PC-9 (cell line): ENCODE results near the gene STMN3. TPM values are rescaled to one million over a fixed set of nuclear protein-coding genes. Genes with fewer than 3 reads are reported as not detected.
A peak's percentile ranks its signal among the peaks of the same experiment; 100 is the strongest.

Experiments used
- BruUV-seq: library from RNA; stranded (reverse); fragments of 400-500 nt; replicated peaks from 2 replicates; lab custom pipeline; 2021; lab: Mats Ljungman, UMichigan
- CTCF ChIA-PET: fragments of 300-600 bp; sonication (Branson Sonifier 250); formaldehyde crosslinking; loops from one replicate; lab custom pipeline; 2022; ENCODE audit warnings: antibody characterized with exemption; lab: Charles Lee
- POLR2A ChIA-PET: fragments of 300-600 bp; sonication (Branson Sonifier 250); formaldehyde crosslinking; loops from one replicate; lab custom pipeline; 2022; ENCODE audit warnings: antibody characterized with exemption; ENCODE audit not compliant: unreplicated experiment; lab: Charles Lee
- DNase-seq, 2 experiments: peaks; one replicate each; pipeline versions ENCODE4 v3.0.0 to v3.0.0-alpha.2; 2015 to 2022; ENCODE audit warnings: mixed read lengths in 1 of 2
- H2AFZ ChIP-seq: fragments of 200-600 bp; sonication (generic); 2 replicates; pipeline ENCODE4 v1.8.1; 2017; ENCODE audit warnings: antibody characterized with exemption
- H3F3A ChIP-seq: fragments of 200-600 bp; sonication (generic); 2 replicates; pipeline ENCODE4 v1.8.1; 2017; ENCODE audit warnings: antibody characterized with exemption, mild to moderate bottlenecking, low read depth; ENCODE audit not compliant: insufficient read depth
- H3K27ac ChIP-seq: fragments of 200-600 bp; sonication (generic); 2 replicates; pipeline ENCODE4 v1.6.1; 2016; ENCODE audit warnings: mixed run types
- H3K27me3 ChIP-seq: fragments of 200-600 bp; sonication (generic); 2 replicates; pipeline ENCODE4 v1.6.1; 2016; ENCODE audit warnings: low read depth, mixed run types; ENCODE audit not compliant: insufficient read depth
- H3K36me3 ChIP-seq: fragments of 200-600 bp; sonication (generic); 2 replicates; pipeline ENCODE4 v1.6.1; 2016; ENCODE audit warnings: low read depth, mixed run types
- H3K4me1 ChIP-seq: fragments of 200-600 bp; sonication (generic); replicated peaks from 2 replicates; pipeline ENCODE4 v1.6.1; 2016; ENCODE audit warnings: mixed run types; ENCODE audit not compliant: insufficient read depth
- H3K4me2 ChIP-seq: fragments of 200-600 bp; sonication (generic); 2 replicates; pipeline ENCODE4 v1.6.1; 2017; ENCODE audit warnings: mixed run types
- H3K4me3 ChIP-seq: fragments of 200-600 bp; sonication (generic); 2 replicates; pipeline ENCODE4 v1.6.1; 2016; ENCODE audit warnings: mixed run types
- H3K79me2 ChIP-seq: fragments of 200-600 bp; sonication (generic); 2 replicates; pipeline ENCODE4 v1.6.1; 2017; ENCODE audit warnings: low read depth, mixed run types
- H3K9me2 ChIP-seq: fragments of 200-600 bp; sonication (generic); 2 replicates; pipeline ENCODE4 v1.8.1; 2017; ENCODE audit warnings: mild to moderate bottlenecking; ENCODE audit not compliant: insufficient read depth
- H3K9me3 ChIP-seq: fragments of 200-600 bp; sonication (generic); 2 replicates; pipeline ENCODE4 v1.8.1; 2016; ENCODE audit warnings: low read depth; ENCODE audit not compliant: insufficient read depth
- H4K20me1 ChIP-seq: fragments of 200-600 bp; sonication (generic); 2 replicates; pipeline ENCODE4 v1.8.1; 2017; ENCODE audit not compliant: insufficient read depth
- EZH2 ChIP-seq: fragments of 200-600 bp; sonication (generic); IDR thresholded peaks from 2 replicates; pipeline ENCODE4 v1.8.0; 2017; ENCODE audit warnings: antibody characterized with exemption, low read depth
- intact Hi-C: fragments of 100-400 bp; cut with micrococcal nuclease; formaldehyde crosslinking; loops from one replicate; pipeline ENCODE4 v1.10.0; 2022; ENCODE audit not compliant: unreplicated experiment
- total RNA-seq: library from RNA; stranded (reverse); gene quantifications from 2 replicates; pipeline ENCODE4 v1.2.3, GENCODE V29; 2021
- TF ChIP-seq, protein P1 (sequence below): fragments of 200-600 bp; sonication (generic); conservative IDR thresholded peaks from 2 replicates; pipeline ENCODE4 v1.6.1; 2017; ENCODE audit warnings: mixed run types, antibody characterized with exemption, mild to moderate bottlenecking, moderate library complexity

STMN3 gene
- total RNA-seq, 1 experiment from 2014 or later = 24.3 TPM

DNA sequence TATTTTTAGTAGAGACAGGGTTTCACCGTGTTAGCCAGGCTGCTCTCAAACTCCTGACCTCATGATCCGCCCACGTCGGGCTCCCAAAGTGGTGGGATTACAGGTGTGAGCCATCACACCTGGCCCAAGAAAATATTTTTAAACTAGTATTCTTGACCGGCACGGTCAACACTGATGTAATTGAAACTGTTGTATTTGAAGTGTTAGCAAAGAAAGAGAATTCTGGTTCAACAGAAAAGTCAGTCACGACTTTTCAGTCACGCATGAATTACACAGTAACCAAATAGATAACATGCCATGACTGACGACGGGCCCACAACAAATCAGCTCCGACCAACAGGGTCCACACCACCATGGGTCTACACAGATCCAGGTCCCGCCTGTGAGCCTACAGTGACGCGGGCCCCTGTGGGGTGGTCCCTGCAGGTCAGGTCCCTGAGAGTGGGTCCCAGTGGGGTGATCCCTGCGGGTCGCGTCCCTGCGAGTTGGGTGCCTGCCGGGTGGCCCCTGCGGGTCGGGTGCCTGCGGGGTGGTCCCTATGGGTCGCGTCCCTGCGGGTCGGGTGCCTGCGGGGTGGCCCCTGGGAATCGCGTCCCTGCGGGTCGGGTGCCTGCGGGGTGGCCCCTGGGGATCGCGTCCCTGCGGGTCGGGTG lies 27.3 kb downstream of the STMN3 start:
- Histone ChIP-seq H3K4me3 (peak overlapping the region; percentile 92), H3K36me3 (no peaks in the 10 kb centered on the region), H3K9me2 (no peaks in the 10 kb centered on the region), H3K79me2 (peaks cover 79% of the 10 kb centered on the region), H3K4me2 (peak overlapping the region; percentile 95), H4K20me1 (peaks cover 9% of the 10 kb centered on the region), H3F3A (peaks cover 23% of the 10 kb centered on the region; the same call in 1 of the 2 replicates), H3K27ac (peak overlapping the region; percentile 62), H3K4me1 (peaks cover 20% of the 10 kb centered on the region), H3K9me3 (no peaks in the 10 kb centered on the region), H2AFZ (no peak overlapping the region), H3K27me3 (no peaks in the 10 kb centered on the region)
- intact Hi-C loops = no loop called here
- DNase-seq = no peak
- ChIA-PET POLR2A (no interaction called here), CTCF (no interaction called here)
- BruUV-seq = no TSS peak
- no peak for TF ChIP-seq EZH2
- TF ChIP-seq, protein P1, sequence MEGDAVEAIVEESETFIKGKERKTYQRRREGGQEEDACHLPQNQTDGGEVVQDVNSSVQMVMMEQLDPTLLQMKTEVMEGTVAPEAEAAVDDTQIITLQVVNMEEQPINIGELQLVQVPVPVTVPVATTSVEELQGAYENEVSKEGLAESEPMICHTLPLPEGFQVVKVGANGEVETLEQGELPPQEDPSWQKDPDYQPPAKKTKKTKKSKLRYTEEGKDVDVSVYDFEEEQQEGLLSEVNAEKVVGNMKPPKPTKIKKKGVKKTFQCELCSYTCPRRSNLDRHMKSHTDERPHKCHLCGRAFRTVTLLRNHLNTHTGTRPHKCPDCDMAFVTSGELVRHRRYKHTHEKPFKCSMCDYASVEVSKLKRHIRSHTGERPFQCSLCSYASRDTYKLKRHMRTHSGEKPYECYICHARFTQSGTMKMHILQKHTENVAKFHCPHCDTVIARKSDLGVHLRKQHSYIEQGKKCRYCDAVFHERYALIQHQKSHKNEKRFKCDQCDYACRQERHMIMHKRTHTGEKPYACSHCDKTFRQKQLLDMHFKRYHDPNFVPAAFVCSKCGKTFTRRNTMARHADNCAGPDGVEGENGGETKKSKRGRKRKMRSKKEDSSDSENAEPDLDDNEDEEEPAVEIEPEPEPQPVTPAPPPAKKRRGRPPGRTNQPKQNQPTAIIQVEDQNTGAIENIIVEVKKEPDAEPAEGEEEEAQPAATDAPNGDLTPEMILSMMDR = no peak

DNA sequence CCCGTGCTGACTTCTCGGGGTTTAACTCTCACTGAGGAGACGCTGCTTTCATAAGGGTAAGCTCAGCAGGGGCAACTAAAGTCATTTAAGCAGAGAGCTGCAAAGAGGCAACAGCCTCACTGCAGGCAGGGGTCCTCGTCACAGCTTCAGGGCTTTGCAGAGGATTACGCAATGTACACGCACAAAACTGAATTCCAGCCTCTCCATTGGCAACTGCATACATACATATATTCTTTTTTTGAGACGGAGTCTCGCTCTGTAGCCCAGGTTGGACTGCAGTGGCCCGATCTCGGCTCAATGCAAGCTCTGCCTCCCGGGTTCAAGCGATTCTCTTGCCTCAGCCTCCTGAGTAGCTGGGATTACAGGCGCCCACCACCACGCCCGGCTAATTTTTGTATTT lies 28.7 kb downstream of the STMN3 start:
- intact Hi-C loops = no loop called here
- H3K9me2 ChIP-seq = no peaks in the 10 kb centered on the region
- peaks cover 90% of the 10 kb centered on the region for H3K79me2 ChIP-seq
- H3K4me2 ChIP-seq = no peak overlapping the region; the same call in 1 of the 2 replicates
- no peaks in the 10 kb centered on the region for H3K9me3 ChIP-seq
- peaks cover 23% of the 10 kb centered on the region; the same call in 1 of the 2 replicates for H3F3A ChIP-seq
- TF ChIP-seq EZH2 = no peak
- TF ChIP-seq, protein P1 = no peak
- no peak overlapping the region for H2AFZ ChIP-seq
- BruUV-seq = no TSS peak
- H4K20me1 ChIP-seq = peaks cover 12% of the 10 kb centered on the region
- H3K36me3 ChIP-seq = no peaks in the 10 kb centered on the region
- no peak overlapping the region for H3K27ac ChIP-seq
- peaks cover 20% of the 10 kb centered on the region for H3K4me1 ChIP-seq
- ChIA-PET POLR2A (no interaction called here), CTCF (interaction anchor here (0.7 kb wide), 1 partner anchor 83 kb away, joined by 4 read pairs; no protein-coding TSS in a partner anchor)
- no peaks in the 10 kb centered on the region for H3K27me3 ChIP-seq
- H3K4me3 ChIP-seq = no peak overlapping the region
- no peak for DNase-seq

DNA sequence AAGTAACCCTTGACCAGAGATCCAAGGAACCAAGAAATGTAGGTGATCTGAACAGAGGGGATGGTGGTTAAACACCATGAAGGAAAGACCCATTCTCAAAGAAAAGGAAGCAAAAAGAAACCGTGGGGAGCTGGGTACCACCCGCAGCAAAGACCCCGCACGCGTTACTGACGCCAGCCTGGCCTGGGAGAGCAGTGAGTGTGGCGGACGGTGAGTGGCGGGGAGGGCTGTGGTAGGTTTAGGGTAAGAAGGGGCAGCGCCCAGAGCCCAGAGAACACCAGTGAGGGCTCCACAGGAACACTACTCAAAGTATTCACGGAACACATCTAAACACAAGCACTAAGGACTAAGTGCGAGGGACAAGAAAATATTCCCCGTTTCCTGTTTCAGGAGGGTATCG lies 30.5 kb downstream of the STMN3 start:
- Histone ChIP-seq H3F3A (peaks cover 14% of the 10 kb centered on the region; the same call in 1 of the 2 replicates), H3K27me3 (no peaks in the 10 kb centered on the region), H3K9me2 (no peaks in the 10 kb centered on the region), H4K20me1 (peaks cover 15% of the 10 kb centered on the region), H2AFZ (no peak overlapping the region), H3K4me1 (peaks cover 12% of the 10 kb centered on the region), H3K27ac (no peak overlapping the region), H3K9me3 (no peaks in the 10 kb centered on the region), H3K79me2 (peaks cover 76% of the 10 kb centered on the region), H3K36me3 (0 out of 2 replicates have a peak, but pooled peaks cover 8% of the 10 kb centered on the region), H3K4me3 (no peak overlapping the region), H3K4me2 (no peak overlapping the region)
- BruUV-seq = no TSS peak
- ChIA-PET CTCF (no interaction called here), POLR2A (no interaction called here)
- no peak for TF ChIP-seq EZH2
- TF ChIP-seq, protein P1 = no peak
- DNase-seq = no peak
- intact Hi-C loops = no loop called here
